PFSK-1 (cell line): Measurements from ENCODE around the gene SLC13A2.

ENCODE experiments used
- FOXP2 ChIP-seq: optimal IDR thresholded peaks from 2 replicates; pipeline ENCODE3; 2011; ENCODE audit warnings: borderline replicate concordance, control low read depth, inconsistent platforms; ENCODE audit not compliant: insufficient read depth; ENCODE audit errors: extremely low read length, extremely low read depth
- POLR2AphosphoS5 ChIP-seq: IDR thresholded peaks from 2 replicates; pipeline ENCODE4 v1.6.1; 2012; ENCODE audit warnings: low read depth, mild to moderate bottlenecking, control low read depth, low read length, moderate library complexity
- REST ChIP-seq, 2 experiments: IDR thresholded peaks; 2 replicates each; pipeline versions ENCODE4 v1.6.1 to v1.8.0; 2011 to 2012; ENCODE audit warnings: low read depth in 2 of 2, low read length in 2 of 2, control low read depth in 1 of 2, inconsistent platforms in 1 of 2, mild to moderate bottlenecking in 1 of 2, moderate library complexity in 1 of 2; ENCODE audit not compliant: insufficient read depth in 1 of 2
- SIN3A ChIP-seq: IDR thresholded peaks from 2 replicates; pipeline ENCODE4 v1.6.1; 2012; ENCODE audit warnings: mild to moderate bottlenecking, low read length, moderate library complexity, borderline replicate concordance; ENCODE audit not compliant: insufficient read depth
- TAF1 ChIP-seq: IDR thresholded peaks from 2 replicates; pipeline ENCODE4 v1.6.1; 2012; ENCODE audit warnings: low read length, control low read depth, borderline replicate concordance; ENCODE audit not compliant: insufficient read depth

SLC13A2 gene

DNA sequence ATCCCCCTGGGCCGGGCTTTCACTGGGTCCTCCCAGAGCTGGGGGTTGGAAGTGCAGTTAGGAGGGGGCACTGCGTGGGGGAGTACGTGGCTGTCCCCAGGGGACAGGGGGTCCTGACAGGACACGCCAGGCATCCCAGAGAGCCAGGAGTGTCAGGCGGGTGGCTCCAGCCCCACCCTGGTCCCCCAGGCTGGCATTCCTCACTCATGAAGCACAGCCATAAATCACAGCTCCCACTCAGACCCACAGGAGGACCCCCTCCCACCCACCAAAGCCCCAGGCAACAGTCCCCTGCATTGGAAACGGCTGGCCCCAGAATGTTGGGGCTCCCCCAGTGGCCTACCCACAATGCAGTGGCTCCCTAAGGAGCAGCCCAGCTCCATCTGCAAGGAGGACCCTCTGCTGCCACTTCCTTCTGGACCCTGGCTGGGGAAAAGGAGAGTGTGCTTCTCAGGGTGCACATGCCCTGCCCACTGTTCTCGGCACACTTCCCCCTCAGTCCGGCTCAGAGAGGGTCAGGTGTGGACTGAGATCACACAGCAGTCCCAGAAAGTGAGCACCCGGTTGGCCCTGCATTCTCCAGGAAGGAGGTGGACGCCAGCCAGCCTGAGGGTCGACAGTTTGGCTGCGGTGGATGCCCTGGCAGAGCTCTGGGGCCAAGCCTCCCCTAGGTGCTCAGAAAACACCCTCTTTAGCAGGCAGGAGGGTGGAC, 25.4 kb downstream of the SLC13A2 start:
- TF ChIP-seq FOXP2 (no peak), SIN3A (no peak), REST (IDR thresholded peaks at IDR 0.05; ENCODE audit: insufficient read depth in 1 of 2, low read depth in 2 of 2, low read length in 2 of 2) (no peak), TAF1 (no peak), POLR2AphosphoS5 (no peak)

DNA sequence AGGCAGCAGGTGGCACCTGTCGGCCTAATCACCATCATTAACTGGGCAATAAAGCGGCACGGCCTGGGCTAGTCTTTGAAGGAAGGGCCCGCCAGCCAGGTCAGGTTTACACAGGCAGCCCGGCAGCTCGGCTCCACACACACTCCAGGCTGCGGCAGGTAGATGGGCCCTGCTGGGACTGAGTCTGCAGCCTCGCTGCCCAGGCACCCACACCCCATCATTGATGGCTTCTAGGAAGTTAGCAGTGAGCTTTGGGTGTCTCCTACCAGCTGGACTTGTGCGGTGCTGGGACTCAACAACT, 25.9 kb downstream of the SLC13A2 start:
- TF ChIP-seq TAF1 (no peak), SIN3A (no peak), POLR2AphosphoS5 (no peak), FOXP2 (no peak), REST (IDR thresholded peaks at IDR 0.05; ENCODE audit: insufficient read depth in 1 of 2, low read depth in 2 of 2, low read length in 2 of 2) (no peak)

GRCh38 chr17:28499684-28500357, 26.4 kb downstream of the SLC13A2 start:
- TF ChIP-seq SIN3A (no peak), REST (IDR thresholded peaks at IDR 0.05; ENCODE audit: insufficient read depth in 1 of 2, low read depth in 2 of 2, low read length in 2 of 2) (no peak), POLR2AphosphoS5 (no peak), FOXP2 (no peak), TAF1 (no peak)

GRCh38 chr17:28500712-28501379, 27.4 kb downstream of the SLC13A2 start:
- TF ChIP-seq POLR2AphosphoS5 (no peak), SIN3A (no peak), FOXP2 (no peak), TAF1 (no peak), REST (IDR thresholded peaks at IDR 0.05; ENCODE audit: insufficient read depth in 1 of 2, low read depth in 2 of 2, low read length in 2 of 2) (no peak)
